ENCODE measurements around the gene ALOX5. TPM values are rescaled to one million over a fixed set of nuclear protein-coding genes. Genes with fewer than 3 reads are reported as not detected.
"Not testable (repeated sequence)": the region's sequence is repeated elsewhere in the genome, so short reads cannot be mapped to it uniquely, and the experiment has no call there.

Gene ALOX5
- total RNA-seq, 1 experiment from 2014 or later = not detected

- H3K9me3 ChIP-seq (ENCODE audit: low read depth, low read length, poor library complexity, severe bottlenecking) = no peaks in the 10 kb centered on the region
- BruUV-seq (replicated peaks) = no TSS peak
- H3K4me1 ChIP-seq (ENCODE audit: insufficient read depth, low read length, poor library complexity, severe bottlenecking) = no peaks in the 10 kb centered on the region
- no peak overlapping the region for H3K4me3 ChIP-seq (ENCODE audit: low read depth, low read length, poor library complexity, severe bottlenecking)
- intact Hi-C loops (cut with micrococcal nuclease; ENCODE audit: unreplicated experiment) = no loop called here
- DNase-seq (ENCODE audit: low spot score) = no peak
- no peaks in the 10 kb centered on the region for H3K36me3 ChIP-seq (ENCODE audit: insufficient read depth, low read length, poor library complexity, severe bottlenecking)
- CTCF ChIA-PET = no interaction called here
- H3K27me3 ChIP-seq (replicated peaks; ENCODE audit: insufficient read depth, low read depth, low read length, poor library complexity) = no peaks in the 10 kb centered on the region
- TF ChIP-seq CTCF (conservative IDR thresholded peaks at IDR 0.05; ENCODE audit: low read depth, low read length) (no peak), EZH2 (IDR thresholded peaks at IDR 0.05; ENCODE audit: borderline replicate concordance, low read depth, low read length, poor library complexity, severe bottlenecking) (no peak)
- POLR2A ChIA-PET (ENCODE audit: low non-redundant PET) = no interaction called here
- no peak overlapping the region for H3K27ac ChIP-seq (ENCODE audit: low read depth, low read length, poor library complexity, severe bottlenecking)
Measured at GRCh38 chr10:45473126-45473525, 99.1 kb downstream of the ALOX5 start.

DNA sequence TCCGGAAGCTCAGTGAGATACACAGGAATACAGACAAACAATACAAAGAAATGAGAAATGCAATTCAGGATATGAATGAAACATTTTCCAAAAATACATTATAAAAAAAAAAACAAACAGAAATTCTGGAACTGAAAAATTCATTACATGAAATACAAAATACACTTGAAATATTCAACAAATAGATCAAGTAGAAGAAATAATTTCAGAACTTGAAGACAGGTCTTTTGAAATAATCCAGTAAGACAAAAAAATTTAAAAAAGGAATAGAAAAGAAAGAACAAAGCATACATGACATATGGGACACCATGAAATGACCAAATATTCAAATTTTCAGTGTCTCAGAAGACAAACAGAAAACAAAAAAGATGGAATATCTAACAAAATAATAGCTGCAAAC lies 102.5 kb downstream of the ALOX5 start:
- no TSS peak for BruUV-seq (replicated peaks)
- CTCF ChIA-PET = no interaction called here

GRCh38 chr10:45480294-45480693 lies 106.3 kb downstream of the ALOX5 start:
- CTCF ChIA-PET = no interaction called here
- Histone ChIP-seq H3K27me3 (replicated peaks; ENCODE audit: insufficient read depth, low read depth, low read length, poor library complexity) (no peaks in the 10 kb centered on the region), H3K36me3 (ENCODE audit: insufficient read depth, low read length, poor library complexity, severe bottlenecking) (no peaks in the 10 kb centered on the region), H3K4me1 (ENCODE audit: insufficient read depth, low read length, poor library complexity, severe bottlenecking) (no peaks in the 10 kb centered on the region), H3K27ac (ENCODE audit: low read depth, low read length, poor library complexity, severe bottlenecking) (no peak overlapping the region), H3K4me3 (ENCODE audit: low read depth, low read length, poor library complexity, severe bottlenecking) (no peak overlapping the region), H3K9me3 (ENCODE audit: low read depth, low read length, poor library complexity, severe bottlenecking) (no peaks in the 10 kb centered on the region)
- BruUV-seq (replicated peaks) = no TSS peak
- TF ChIP-seq EZH2 (IDR thresholded peaks at IDR 0.05; ENCODE audit: borderline replicate concordance, low read depth, low read length, poor library complexity, severe bottlenecking) (no peak), CTCF (conservative IDR thresholded peaks at IDR 0.05; ENCODE audit: low read depth, low read length) (no peak)
- DNase-seq (ENCODE audit: low spot score) = no peak
- POLR2A ChIA-PET (ENCODE audit: low non-redundant PET) = no interaction called here
- intact Hi-C loops (cut with micrococcal nuclease; ENCODE audit: unreplicated experiment) = no loop called here

More for the DNA sequence above, 102.5 kb downstream of the ALOX5 start:
- Histone ChIP-seq H3K36me3 (ENCODE audit: insufficient read depth, low read length, poor library complexity, severe bottlenecking) (no peaks in the 10 kb centered on the region), H3K27me3 (replicated peaks; ENCODE audit: insufficient read depth, low read depth, low read length, poor library complexity) (no peaks in the 10 kb centered on the region), H3K27ac (ENCODE audit: low read depth, low read length, poor library complexity, severe bottlenecking) (no peak overlapping the region), H3K4me3 (ENCODE audit: low read depth, low read length, poor library complexity, severe bottlenecking) (no peak overlapping the region), H3K9me3 (ENCODE audit: low read depth, low read length, poor library complexity, severe bottlenecking) (no peaks in the 10 kb centered on the region), H3K4me1 (ENCODE audit: insufficient read depth, low read length, poor library complexity, severe bottlenecking) (no peaks in the 10 kb centered on the region)
- no peak for DNase-seq (ENCODE audit: low spot score)
- intact Hi-C loops (cut with micrococcal nuclease; ENCODE audit: unreplicated experiment) = no loop called here
- TF ChIP-seq EZH2 (IDR thresholded peaks at IDR 0.05; ENCODE audit: borderline replicate concordance, low read depth, low read length, poor library complexity, severe bottlenecking) (no peak), CTCF (conservative IDR thresholded peaks at IDR 0.05; ENCODE audit: low read depth, low read length) (no peak)
- POLR2A ChIA-PET (ENCODE audit: low non-redundant PET) = no interaction called here

- POLR2A ChIA-PET (ENCODE audit: low non-redundant PET) = not testable (repeated sequence)
Measured at GRCh38 chr10:45481100-45481499, 107.1 kb downstream of the ALOX5 start.

More at GRCh38 chr10:45481100-45481499, 107.1 kb downstream of the ALOX5 start:
- H3K4me1 ChIP-seq (ENCODE audit: insufficient read depth, low read length, poor library complexity, severe bottlenecking); H3K27me3 ChIP-seq (replicated peaks; ENCODE audit: insufficient read depth, low read depth, low read length, poor library complexity); DNase-seq (ENCODE audit: low spot score); H3K4me3 ChIP-seq (ENCODE audit: low read depth, low read length, poor library complexity, severe bottlenecking); BruUV-seq (replicated peaks); H3K36me3 ChIP-seq (ENCODE audit: insufficient read depth, low read length, poor library complexity, severe bottlenecking); intact Hi-C loops (cut with micrococcal nuclease; ENCODE audit: unreplicated experiment); H3K9me3 ChIP-seq (ENCODE audit: low read depth, low read length, poor library complexity, severe bottlenecking); CTCF ChIA-PET; H3K27ac ChIP-seq (ENCODE audit: low read depth, low read length, poor library complexity, severe bottlenecking): not testable (repeated sequence)
